Measurements from ENCODE around the gene TMLHE.
"Not testable (repeated sequence)": the region's sequence is repeated elsewhere in the genome, so short reads cannot be mapped to it uniquely, and the experiment has no call there.

TMLHE gene, protein sequence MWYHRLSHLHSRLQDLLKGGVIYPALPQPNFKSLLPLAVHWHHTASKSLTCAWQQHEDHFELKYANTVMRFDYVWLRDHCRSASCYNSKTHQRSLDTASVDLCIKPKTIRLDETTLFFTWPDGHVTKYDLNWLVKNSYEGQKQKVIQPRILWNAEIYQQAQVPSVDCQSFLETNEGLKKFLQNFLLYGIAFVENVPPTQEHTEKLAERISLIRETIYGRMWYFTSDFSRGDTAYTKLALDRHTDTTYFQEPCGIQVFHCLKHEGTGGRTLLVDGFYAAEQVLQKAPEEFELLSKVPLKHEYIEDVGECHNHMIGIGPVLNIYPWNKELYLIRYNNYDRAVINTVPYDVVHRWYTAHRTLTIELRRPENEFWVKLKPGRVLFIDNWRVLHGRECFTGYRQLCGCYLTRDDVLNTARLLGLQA

DNA sequence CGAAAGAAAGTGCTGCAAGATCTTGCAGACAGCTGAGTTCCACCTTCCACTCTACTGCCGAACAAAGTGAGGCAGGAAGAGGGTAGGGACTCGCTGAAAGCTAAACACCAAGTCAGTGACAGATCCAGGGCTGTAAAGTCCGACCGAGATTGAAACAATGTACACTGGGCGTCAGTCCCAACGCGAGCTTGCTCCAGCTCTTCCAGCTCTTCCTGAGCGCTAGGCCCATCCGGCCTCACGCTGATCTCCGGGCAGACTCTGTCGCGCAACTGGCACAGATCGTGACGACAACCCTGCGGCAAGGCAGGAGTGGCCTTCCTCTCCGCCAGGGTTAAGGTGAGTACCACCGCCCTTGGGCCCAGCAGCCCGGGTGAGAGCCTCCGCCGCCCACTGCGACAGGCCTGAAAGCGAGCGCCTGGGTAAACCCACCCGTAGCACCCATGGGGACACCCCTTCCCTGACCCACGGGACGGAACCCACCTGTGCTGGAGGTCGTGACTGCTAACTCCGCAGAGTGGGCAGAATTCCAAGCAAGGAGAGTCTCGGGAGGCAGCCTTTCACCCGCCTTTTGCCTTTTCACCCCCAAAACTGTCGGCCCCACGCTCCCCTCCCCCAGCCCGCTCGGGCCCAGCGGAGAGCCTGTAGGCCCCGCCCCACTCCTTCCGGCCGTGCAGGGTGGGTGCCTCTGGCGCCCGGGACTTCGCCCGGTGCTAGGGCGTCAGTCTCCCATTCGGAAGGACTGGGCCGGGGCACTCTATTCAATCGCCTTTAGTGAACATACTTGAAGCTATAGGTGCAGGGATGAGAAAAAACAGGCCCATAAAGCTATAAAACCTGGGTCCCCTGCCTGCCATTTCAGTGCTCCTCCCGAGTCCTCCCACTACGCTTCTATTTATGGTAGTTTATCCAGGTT, at the start of gene TMLHE, which contains the start of gene SPRY3:
Gene TMLHE (minus strand): TSS at position 641 of the 913 bp plus-strand sequence. CDS start 67,676 bp downstream, outside the sequence.
Gene SPRY3 (plus strand): TSS at position 275 of the 913 bp plus-strand sequence.
- peak; percentile 75 for DNase-seq

DNA sequence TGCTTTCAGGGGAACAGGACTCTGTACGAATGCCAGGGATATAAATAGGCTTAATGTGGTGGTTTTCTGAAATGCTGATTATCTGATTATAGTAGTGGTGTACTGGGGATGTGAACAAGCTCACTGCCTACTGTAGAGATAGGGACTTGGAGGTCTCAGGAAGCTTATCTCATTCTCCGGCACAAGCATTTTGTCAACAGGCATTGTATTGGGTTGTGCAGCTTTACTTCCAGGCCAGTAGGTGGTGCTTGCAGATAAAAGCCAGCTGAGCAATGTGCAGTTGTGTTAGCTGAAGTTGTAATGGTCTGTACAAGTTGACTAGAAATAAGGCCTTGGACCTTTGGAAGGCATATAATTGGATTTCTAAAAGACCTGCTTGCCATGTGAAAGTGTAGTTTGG, 49.5 kb upstream of the TMLHE start:
- no peak for DNase-seq

DNA sequence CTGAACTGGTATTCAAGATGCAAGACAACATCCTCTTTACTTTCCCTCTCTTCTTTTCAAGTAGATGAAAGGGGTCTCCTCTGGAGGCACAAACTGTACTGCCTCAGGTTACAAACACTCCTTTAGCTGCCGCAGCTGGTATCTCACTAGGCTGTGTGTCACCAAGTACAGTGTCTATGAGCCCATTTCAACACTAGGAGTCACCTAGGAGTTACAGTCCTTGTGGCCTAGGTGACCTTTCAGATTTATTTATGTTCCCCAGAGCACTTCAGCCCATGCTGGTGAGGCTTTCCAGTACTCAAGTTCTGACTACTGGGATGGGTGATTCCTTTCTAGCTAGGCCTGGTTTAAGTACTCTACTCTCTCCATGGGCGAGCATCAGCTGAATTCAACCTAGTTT, 32.4 kb upstream of the TMLHE start:
- no peak for DNase-seq

DNA sequence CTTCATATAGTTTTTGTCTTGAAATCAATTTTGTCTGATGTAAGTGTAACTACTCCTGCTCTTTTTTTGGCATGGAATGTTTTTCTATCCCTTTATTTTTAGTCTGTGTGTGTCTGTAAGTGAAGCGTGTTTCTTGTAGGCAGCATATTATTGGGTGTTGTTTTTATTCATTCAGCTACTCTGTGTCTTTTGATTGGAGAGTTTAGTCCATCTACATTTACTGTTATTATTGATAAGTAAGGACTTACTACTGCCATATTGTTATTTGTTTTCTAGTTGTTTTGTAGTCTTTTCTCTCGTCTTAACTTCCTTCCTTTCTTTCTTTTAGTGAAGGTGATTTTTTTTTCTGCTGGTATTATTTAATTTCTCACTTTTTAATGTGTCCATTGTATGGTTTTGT, 30.5 kb upstream of the TMLHE start:
- no peak for DNase-seq

- DNase-seq, result peak; percentile 48
Observed at GRCh38 chrX:155641371-155641770, 28.6 kb upstream of the TMLHE start.

- no peak for DNase-seq
Observed at GRCh38 chrX:155637714-155638113, 25.0 kb upstream of the TMLHE start.

- not testable (repeated sequence) for DNase-seq
Observed at GRCh38 chrX:155635019-155635418, 22.3 kb upstream of the TMLHE start.

DNA sequence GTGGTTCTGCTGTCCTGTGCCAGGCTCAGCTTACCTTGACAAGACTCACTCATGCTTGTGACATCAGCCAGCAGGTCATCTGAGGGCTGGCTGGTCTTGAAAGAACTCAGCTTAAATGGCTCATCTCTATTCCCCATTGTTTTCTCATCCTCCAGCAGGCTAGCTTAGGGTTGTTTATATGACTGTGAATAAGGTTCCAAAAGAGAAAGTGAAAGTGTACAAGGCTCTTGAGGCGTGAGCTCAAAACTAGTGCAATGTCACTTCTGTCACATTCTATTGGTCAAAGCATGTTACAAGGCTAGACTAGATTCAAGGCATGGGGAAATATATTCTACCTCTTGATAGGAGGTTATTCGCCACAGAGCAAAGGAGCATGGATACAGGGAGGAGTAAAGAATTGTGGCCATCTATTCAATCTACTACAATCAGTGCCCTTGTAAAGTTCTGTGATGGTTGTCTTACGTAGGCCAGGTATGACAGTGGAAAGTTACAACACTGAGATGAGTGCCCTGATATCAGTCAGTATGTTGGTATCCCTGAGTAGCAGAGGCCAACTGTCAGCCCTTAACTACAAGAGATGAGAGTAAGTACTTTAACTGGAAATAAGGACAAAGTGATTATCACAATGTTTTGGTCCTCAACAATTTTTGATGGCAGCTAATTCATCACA, 19.8 kb upstream of the TMLHE start:
- no peak for DNase-seq

GRCh38 chrX:155620110-155620509, 7.4 kb upstream of the TMLHE start:
- not testable (repeated sequence) for DNase-seq

DNA sequence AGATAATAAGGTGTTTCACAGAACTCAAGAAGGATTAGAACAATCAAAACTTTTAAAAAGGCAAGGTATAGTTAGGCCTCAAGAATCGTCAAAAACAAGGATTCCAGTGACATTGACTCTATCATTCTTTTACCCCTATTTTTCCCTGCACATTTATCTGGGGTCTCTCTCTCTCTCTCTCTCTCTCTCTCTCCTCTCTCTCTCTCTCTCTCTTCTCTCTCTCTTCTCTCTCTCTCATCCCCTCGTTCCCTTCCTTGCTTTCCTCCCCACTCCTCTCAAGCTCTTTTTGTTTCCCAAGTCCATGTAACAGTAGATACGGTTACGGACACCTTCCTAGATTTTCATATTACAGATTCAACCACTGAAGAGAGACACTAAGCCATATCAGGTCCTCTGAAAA, 3.2 kb upstream of the TMLHE start:
- DNase-seq, result no peak

- no peak for DNase-seq
Observed at GRCh38 chrX:155613927-155614559, 1.3 kb upstream of the TMLHE start.

GRCh38 chrX:155611302-155611701, 1.4 kb downstream of the TMLHE start:
- no peak for DNase-seq

DNA sequence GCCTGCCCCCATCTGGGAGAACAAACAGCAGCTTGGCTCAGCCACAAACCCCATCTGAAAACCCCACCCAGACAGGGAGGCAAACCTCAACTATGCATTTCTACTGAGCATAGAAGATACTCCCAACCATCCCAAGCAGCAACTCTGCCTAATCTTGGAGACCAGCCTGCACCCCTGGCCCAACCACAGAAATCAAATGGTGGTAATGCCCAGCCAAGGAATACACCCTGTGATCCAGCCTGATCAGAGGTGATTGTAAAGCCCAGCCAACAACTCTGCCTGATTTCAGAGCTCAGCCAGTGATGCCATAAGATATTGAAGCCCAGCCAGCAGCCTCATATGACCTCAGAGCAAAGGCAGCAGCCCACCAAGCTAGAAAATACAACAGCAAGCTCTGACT, 19.8 kb downstream of the TMLHE start:
- no peak for DNase-seq

- no peak for DNase-seq
Observed at GRCh38 chrX:155592331-155592730, 20.4 kb downstream of the TMLHE start.

- no peak for DNase-seq
Observed at GRCh38 chrX:155577682-155578081, 35.1 kb downstream of the TMLHE start.

- no peak for DNase-seq
Observed at GRCh38 chrX:155563099-155563498, 49.7 kb downstream of the TMLHE start.

DNA sequence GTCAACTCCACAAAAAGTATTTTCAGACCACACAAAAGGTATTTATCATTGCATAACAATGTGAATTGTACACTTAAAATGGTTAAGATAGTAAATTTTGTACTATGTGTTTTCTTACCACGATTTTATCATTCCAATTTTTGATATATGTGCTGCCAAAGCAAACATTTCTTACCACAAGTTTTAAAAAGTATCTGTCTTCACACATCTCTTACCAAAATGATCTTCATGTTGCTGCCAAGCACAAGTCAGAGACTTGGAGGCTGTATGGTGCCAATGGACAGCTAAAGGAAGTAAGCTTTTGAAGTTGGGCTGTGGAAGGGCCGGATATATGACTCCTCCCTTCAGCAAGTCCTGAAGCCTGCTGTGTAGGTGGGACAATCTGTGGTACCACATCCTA, 67.9 kb downstream of the TMLHE start:
- DNase-seq, result no peak

DNA sequence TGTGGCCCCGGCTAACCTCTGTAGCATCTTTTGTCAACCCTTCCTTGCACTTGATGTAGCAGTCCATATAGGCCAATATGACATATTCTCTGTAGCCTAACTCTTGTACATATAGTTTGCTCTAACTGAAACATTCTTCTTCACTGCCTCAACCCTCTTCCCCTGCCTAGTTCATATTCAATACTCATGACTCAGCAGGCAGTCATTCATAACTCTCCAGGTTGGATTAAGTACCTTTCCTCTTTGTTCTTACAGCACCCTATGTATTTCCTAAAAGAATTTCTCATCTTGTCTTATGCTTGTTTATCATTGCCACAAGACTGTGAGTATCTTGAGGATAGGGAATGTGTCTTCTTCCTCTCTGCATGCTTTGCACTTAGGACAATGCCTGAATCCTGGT, 76.9 kb downstream of the TMLHE start:
- no peak for DNase-seq

DNA sequence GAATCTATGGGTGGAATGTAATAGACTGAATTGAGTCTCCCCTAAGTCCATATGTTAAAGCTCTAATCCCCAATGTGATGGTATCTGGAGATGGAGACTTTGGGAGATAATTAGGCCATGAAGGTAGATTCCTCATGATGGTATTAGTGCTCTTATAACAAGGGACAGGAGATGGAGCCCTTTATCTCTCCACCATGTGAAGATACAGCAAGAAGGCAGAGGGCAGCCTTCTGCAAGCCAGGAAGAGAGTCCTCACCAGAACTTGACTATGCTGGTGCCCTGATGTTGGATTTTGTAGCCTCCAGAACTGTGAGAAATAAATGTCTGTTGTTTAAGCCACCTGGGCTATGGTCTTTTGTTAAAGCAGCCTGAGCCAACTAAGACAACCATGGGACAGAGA, 78.0 kb downstream of the TMLHE start:
- no peak for DNase-seq

GRCh38 chrX:155527023-155527422, 85.7 kb downstream of the TMLHE start:
- DNase-seq, result not testable (repeated sequence)

DNA sequence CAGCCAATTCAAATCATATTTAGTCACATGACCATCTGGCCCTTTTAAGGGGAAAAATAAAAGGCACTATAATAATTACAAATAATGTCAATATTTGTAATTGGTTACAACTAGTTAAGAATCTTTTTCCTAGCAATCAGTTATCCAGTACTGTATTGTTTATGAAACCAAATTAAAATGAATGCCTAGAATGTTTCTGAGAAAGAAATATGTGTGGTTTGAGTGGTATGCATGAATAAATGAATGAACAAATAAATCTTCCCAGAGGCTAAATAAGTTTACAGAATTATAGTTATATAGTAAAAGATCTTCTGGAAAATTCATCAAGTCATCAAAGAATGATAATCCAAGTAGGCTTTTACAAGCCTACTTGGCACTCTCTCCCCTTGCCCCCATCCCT, 98.5 kb downstream of the TMLHE start:
- no peak for DNase-seq

DNA sequence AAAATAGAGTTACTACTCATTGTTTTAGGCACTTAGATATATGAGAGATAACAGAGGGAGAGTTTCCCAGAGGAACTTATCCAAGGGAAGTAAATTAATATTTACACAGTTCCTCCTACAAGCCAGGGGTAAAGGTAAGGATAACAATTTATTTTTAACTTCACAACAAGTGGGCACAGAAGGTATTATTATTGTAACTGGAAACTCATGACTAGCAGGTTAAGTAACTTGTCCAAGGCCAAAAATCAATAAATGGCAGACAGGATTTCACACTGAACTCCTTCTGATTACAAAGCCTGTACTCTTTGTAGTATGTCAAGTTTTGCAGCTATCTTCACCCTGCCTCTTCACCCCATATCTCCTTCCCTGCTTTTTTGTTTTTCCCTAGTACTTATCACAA, 107.5 kb downstream of the TMLHE start:
- no peak for DNase-seq

DNA sequence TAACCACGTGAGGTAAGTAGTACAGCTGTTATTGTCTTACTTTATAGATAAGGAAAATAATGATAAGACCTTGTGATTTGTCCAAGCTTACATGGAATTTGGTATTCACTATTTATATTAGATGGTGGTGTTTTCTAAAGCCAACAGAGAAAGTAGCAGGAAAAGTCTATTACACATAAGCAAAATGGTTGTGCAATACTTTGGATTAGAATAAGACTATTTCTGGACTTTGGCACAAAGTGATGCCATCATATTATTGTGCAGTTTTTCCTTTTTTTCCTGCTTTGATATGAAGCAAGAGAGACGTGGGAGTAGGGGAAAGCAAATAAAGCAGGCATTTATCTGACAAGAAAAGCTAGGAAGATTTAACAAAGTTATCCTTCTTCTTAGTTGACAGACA, 117.6 kb downstream of the TMLHE start:
- not testable (repeated sequence) for DNase-seq

All from activated CD8-positive, alpha-beta memory T cell treated with anti-CD3 and anti-CD28 coated beads, Interleukin-2, amount 50 U/mL, for 48 hours (primary cell).